Measurements from ENCODE around the gene PRKX.
"Not testable (repeated sequence)": the region's sequence is repeated elsewhere in the genome, so short reads cannot be mapped to it uniquely, and the experiment has no call there.

PRKX gene

DNA sequence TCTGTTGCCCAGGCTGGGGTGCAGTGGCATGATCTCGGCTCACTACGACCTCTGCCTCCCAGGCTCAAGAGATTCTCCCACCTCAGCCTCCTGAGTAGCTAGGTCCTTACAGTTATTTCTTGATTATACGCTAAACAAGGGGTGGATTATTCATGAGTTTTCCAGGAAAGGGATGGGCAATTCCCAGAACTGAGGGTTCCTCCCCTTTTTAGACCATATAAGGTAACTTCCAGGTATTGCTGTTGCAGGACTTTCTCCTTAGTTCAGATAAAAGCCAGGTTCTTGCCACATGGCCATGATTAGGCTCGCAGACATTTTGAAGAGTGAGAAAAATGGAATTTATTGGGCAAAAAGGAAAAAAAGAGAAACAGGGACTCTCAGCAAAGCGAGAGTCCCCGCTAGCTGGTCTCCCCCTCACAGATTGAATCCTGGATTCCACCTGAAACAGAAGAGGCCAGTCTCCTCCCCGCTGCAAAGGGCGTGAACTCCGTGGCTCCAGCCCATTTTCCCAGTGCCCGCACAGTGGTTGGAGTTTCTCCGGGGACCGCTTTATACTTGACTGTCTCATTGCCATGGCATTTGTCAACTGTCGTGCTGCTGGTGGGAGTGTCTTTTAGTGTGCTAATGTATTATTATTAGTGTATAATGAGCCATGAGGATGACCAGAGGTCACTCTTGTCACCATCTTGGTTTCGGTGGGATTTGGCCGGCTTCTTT, 19.0 kb upstream of the PRKX start:
- H3K36me3 ChIP-seq (ENCODE audit: control insufficient read depth, insufficient read depth, low read length); H3K27me3 ChIP-seq (ENCODE audit: control insufficient read depth, insufficient read depth, low read length); H3K27ac ChIP-seq (ENCODE audit: low read length); H3K9me3 ChIP-seq (ENCODE audit: control insufficient read depth, insufficient read depth, low read length); DNase-seq (ENCODE audit: low read depth, low spot score); H3K4me1 ChIP-seq (ENCODE audit: control insufficient read depth, insufficient read depth, low read length); H3K4me3 ChIP-seq (ENCODE audit: low read length): not testable (repeated sequence)
- WGBS (ENCODE audit: insufficient coverage, insufficient read length) = no CpG with 5 or more reads among the region's 15 CpGs

DNA sequence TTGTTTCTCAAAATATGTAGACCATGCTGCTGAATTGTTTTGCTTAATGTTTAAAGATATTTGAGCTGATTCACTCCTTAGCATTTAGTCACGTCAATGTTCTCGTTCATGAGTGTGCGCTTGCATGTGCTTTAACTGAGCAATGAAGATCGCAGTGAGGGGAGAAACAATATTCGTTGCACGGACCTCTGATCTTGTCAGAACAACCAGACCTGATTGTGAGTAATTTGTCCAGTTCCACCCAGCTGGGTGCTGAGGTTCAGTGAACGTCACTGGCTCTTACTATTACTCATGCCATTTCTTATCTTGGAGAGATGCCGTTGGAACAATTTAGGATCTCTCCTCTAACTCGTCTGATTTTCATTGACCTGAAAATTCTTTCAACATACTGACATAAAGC, 15.0 kb upstream of the PRKX start:
- H3K9me3 ChIP-seq (ENCODE audit: control insufficient read depth, insufficient read depth, low read length) = no peaks in the 10 kb centered on the region
- no peak overlapping the region for H3K4me3 ChIP-seq (ENCODE audit: low read length)
- H3K36me3 ChIP-seq (ENCODE audit: control insufficient read depth, insufficient read depth, low read length) = no peaks in the 10 kb centered on the region
- H3K27me3 ChIP-seq (ENCODE audit: control insufficient read depth, insufficient read depth, low read length) = no peaks in the 10 kb centered on the region
- H3K27ac ChIP-seq (ENCODE audit: low read length) = no peak overlapping the region
- no CpG with 5 or more reads among the region's 9 CpGs for WGBS (ENCODE audit: insufficient coverage, insufficient read length)
- no peak for DNase-seq (ENCODE audit: low read depth, low spot score)
- no peaks in the 10 kb centered on the region for H3K4me1 ChIP-seq (ENCODE audit: control insufficient read depth, insufficient read depth, low read length)

DNA sequence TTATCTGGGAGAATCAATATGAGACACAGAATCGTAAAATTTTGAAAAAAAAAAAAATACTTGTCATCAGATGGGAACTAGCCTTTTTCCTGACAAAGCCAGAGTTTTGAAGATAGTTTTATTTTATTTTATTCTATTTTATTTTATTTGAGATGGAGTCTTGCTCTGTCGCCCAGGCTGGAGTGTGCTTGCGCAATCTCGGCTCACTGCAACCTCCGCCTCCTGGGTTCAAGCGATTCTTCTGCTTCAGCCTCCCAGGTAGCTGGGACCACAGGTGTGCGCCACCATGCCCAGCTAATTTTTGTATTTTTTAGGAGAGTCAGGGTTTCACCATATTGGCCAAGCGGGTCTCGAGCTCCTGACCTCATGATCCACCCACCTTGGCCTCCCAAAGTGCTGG, 10.0 kb upstream of the PRKX start:
- not testable (repeated sequence) for H3K36me3 ChIP-seq (ENCODE audit: control insufficient read depth, insufficient read depth, low read length); DNase-seq (ENCODE audit: low read depth, low spot score); H3K27me3 ChIP-seq (ENCODE audit: control insufficient read depth, insufficient read depth, low read length); H3K4me1 ChIP-seq (ENCODE audit: control insufficient read depth, insufficient read depth, low read length); H3K4me3 ChIP-seq (ENCODE audit: low read length); H3K9me3 ChIP-seq (ENCODE audit: control insufficient read depth, insufficient read depth, low read length); H3K27ac ChIP-seq (ENCODE audit: low read length)
- no CpG with 5 or more reads among the region's 9 CpGs for WGBS (ENCODE audit: insufficient coverage, insufficient read length)

DNA sequence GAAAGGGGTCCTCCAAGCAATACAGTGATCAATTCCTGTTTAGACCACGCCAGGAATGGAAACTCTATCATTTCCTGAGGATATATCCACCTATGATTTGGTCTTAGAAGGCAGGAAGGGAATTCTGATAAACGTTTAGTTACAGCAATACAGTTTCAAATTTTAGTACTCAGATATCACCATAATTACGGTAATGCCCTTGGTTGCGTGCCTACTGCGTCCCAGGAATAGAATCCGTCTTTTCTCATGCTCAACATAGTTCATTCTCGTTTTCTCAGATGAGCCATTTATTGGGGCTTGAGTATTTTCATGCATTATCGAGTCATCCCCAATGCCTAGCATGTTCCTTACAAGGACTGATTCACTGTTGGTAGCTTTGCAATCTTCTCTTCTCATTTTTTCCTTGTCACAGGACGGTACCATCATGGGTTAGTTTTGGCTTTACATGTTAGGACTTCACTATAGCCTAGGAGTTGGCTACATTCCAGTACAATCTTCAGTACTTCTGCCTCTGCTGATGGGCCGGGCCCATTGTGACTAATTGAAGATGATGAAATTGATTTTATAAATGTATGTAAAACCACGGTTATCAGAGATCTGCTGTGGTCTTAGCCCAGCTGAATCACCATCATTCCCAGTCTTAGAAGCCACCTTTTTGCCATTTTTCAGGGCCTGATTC, 4.4 kb upstream of the PRKX start:
- no CpG with 5 or more reads among the region's 11 CpGs for WGBS (ENCODE audit: insufficient coverage, insufficient read length)

DNA sequence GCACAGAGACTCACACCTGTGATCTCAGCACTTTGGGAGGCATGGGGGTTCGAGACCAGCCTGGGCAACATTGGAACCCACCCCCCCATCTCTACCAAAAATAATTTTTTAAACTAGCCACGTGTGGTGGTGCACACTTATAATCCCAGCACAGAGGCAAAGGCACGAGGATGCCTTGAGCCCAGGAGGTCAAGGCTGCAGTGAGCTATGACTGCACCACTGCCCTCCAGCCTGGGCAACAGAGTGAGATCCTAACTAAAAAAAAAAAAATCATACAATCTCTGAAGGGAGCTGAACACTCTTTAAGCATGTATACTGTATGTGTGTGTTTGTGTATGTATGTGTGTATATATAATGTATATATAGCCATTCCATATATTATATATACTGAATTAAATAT, 2.5 kb upstream of the PRKX start:
- H3K27me3 ChIP-seq (ENCODE audit: control insufficient read depth, insufficient read depth, low read length) = no peaks in the 10 kb centered on the region
- H3K4me3 ChIP-seq (ENCODE audit: low read length) = no peak overlapping the region
- no peak overlapping the region for H3K27ac ChIP-seq (ENCODE audit: low read length)
- no peaks in the 10 kb centered on the region for H3K9me3 ChIP-seq (ENCODE audit: control insufficient read depth, insufficient read depth, low read length)
- H3K36me3 ChIP-seq (ENCODE audit: control insufficient read depth, insufficient read depth, low read length) = no peaks in the 10 kb centered on the region
- H3K4me1 ChIP-seq (ENCODE audit: control insufficient read depth, insufficient read depth, low read length) = no peaks in the 10 kb centered on the region
- WGBS (ENCODE audit: insufficient coverage, insufficient read length) = no CpG with 5 or more reads among the region's 3 CpGs
- no peak for DNase-seq (ENCODE audit: low read depth, low spot score)

More for the DNA sequence above, 4.4 kb upstream of the PRKX start:
- no peak overlapping the region for H3K27ac ChIP-seq (ENCODE audit: low read length)
- no peak for DNase-seq (ENCODE audit: low read depth, low spot score)
- H3K4me3 ChIP-seq (ENCODE audit: low read length) = no peak overlapping the region
- no peaks in the 10 kb centered on the region for H3K4me1 ChIP-seq (ENCODE audit: control insufficient read depth, insufficient read depth, low read length)
- H3K9me3 ChIP-seq (ENCODE audit: control insufficient read depth, insufficient read depth, low read length) = no peaks in the 10 kb centered on the region
- H3K27me3 ChIP-seq (ENCODE audit: control insufficient read depth, insufficient read depth, low read length) = no peaks in the 10 kb centered on the region
- no peaks in the 10 kb centered on the region for H3K36me3 ChIP-seq (ENCODE audit: control insufficient read depth, insufficient read depth, low read length)

DNA sequence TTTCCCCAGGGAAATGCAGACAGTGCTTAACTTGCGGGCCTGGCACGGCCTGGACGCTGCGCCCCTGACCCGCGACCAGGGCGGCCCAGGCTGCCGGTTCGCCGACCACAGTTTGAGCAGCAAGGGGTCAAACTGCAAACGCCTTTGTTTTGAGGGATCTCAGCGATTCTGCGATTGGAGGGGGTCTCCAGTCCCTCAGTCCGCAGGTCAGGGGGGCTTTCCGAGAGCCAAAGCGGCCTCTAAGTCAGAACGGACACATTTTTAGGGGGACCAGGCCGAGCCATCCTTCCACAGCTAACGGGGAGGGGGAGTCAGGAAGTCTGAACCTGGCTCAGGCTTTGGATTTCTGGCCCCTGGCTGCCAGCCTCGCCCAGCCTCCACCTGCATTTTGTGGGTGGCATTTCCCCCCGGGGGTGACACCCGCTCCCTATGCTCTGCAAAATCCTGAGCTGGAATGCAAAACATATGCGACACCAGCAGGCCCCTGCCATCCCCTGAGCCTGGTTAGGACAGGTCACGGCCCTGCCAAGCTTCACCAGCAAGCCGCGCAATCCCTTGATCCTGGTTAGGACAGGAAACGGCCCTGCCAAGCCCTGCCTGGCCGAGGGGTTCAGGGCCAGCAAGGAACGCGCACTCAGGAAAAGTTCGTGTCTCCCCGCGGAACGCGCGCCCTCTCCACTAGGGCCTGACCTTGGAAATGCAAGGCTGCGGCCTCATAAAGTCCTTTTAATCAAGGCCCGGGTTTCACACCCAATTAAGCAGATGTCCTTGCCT, 1.4 kb upstream of the PRKX start:
- H3K4me1 ChIP-seq (ENCODE audit: control insufficient read depth, insufficient read depth, low read length); DNase-seq (ENCODE audit: low read depth, low spot score); H3K27me3 ChIP-seq (ENCODE audit: control insufficient read depth, insufficient read depth, low read length); H3K27ac ChIP-seq (ENCODE audit: low read length); H3K36me3 ChIP-seq (ENCODE audit: control insufficient read depth, insufficient read depth, low read length); H3K9me3 ChIP-seq (ENCODE audit: control insufficient read depth, insufficient read depth, low read length): not testable (repeated sequence)
- peak overlapping the region; percentile 15; the same call in 1 of the 2 replicates for H3K4me3 ChIP-seq (ENCODE audit: low read length)
- no CpG with 5 or more reads among the region's 38 CpGs for WGBS (ENCODE audit: insufficient coverage, insufficient read length)

DNA sequence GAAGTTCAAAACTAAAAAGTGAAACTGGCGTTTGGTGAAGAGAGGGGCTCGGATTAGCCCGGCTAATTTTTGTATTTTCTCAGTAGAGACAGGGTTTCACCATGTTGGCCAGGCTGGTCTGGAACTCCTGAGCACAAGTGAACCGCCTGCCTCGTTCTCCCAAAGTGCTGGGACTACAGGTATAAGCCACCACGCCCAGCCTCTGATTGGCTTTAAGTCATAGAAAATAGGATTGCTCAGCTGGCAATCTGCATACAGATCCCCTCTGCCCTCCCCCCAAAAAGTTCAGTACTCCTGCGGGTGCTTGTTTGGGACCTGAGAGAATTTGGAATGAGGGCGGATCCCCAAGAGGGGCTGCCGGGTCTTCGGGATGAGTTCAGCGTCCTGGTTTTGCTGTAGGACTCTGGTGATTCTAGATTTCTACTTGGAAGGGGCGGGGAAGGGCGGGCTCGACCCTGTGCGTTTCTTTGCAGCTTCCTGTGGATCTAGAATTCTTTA, 537 bp upstream of the PRKX start:
- Histone ChIP-seq H3K27ac (ENCODE audit: low read length) (no peak overlapping the region), H3K36me3 (ENCODE audit: control insufficient read depth, insufficient read depth, low read length) (no peaks in the 10 kb centered on the region), H3K9me3 (ENCODE audit: control insufficient read depth, insufficient read depth, low read length) (no peaks in the 10 kb centered on the region), H3K27me3 (ENCODE audit: control insufficient read depth, insufficient read depth, low read length) (no peaks in the 10 kb centered on the region), H3K4me3 (ENCODE audit: low read length) (peak overlapping the region; percentile 88; the same call in 1 of the 2 replicates), H3K4me1 (ENCODE audit: control insufficient read depth, insufficient read depth, low read length) (no peaks in the 10 kb centered on the region)
- DNase-seq (ENCODE audit: low read depth, low spot score) = no peak
- WGBS (ENCODE audit: insufficient coverage, insufficient read length) = no CpG with 5 or more reads among the region's 15 CpGs

DNA sequence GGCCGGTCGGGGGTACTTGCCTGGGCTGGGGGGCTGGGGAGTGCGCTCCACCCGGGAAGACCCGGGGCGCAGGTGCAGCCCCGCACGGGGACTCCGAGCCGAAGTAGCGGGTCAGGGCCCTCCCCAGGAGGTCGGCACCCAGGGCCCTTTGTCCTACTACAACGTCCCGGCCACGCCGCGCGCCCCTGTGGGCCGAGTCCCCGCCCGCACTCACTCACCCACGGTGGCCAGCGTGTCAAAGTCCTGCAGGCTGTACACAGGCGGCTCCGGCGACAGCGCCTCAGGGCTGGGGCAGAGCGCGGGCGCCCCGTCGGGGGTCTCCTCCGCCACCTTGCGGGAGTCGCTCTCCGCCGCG, 602 bp downstream of the PRKX start:
- Histone ChIP-seq H3K4me1 (ENCODE audit: control insufficient read depth, insufficient read depth, low read length) (no peaks in the 10 kb centered on the region), H3K9me3 (ENCODE audit: control insufficient read depth, insufficient read depth, low read length) (no peaks in the 10 kb centered on the region)

DNA sequence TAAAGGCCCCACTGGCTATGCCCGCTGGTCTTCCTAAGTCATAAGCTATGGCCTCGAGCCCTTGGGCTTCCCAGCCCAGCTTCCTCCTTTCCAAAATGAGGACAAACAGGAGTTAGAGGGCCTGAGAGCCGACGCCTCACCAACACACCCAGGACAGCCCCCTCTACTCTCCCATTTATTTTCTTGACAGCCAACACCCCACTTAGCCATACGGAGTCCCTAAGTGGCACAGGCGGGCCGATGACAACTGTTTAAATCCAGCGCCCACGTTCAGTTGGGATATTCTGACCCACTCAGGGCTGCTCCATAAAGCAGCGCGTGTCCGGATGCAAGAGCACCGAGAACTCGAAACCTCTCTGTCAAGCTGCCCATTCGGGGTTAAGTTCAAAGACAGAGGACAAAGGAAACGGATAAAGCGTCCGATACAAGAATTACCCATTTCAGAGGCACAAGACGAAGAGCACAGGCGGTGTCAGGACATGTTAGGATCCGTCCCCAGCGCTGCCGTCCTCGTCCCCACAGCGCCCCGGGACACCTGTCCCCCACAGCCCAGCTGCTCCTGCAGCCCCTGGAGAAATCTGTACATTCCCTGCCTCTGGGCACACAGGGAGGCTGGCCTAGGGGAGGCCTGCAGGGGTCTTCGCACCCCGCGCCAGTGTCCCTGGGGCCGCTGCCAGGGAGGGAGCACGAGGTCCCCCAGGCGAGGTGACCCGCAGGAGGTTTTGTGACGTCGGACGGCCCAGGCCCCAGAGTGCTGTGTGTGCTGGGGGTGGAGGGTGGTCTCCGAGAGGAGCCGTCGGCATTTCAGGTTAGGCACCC, 1.2 kb downstream of the PRKX start:
- peak overlapping the region; percentile 88; the same call in 1 of the 2 replicates for H3K4me3 ChIP-seq (ENCODE audit: low read length)
- no peaks in the 10 kb centered on the region for H3K27me3 ChIP-seq (ENCODE audit: control insufficient read depth, insufficient read depth, low read length)
- DNase-seq (ENCODE audit: low read depth, low spot score) = no peak
- WGBS (ENCODE audit: insufficient coverage, insufficient read length) = no CpG with 5 or more reads among the region's 39 CpGs
- H3K27ac ChIP-seq (ENCODE audit: low read length) = no peak overlapping the region
- no peaks in the 10 kb centered on the region for H3K9me3 ChIP-seq (ENCODE audit: control insufficient read depth, insufficient read depth, low read length)
- no peaks in the 10 kb centered on the region for H3K36me3 ChIP-seq (ENCODE audit: control insufficient read depth, insufficient read depth, low read length)
- no peaks in the 10 kb centered on the region for H3K4me1 ChIP-seq (ENCODE audit: control insufficient read depth, insufficient read depth, low read length)

More for the DNA sequence above, 602 bp downstream of the PRKX start:
- Histone ChIP-seq H3K27me3 (ENCODE audit: control insufficient read depth, insufficient read depth, low read length) (no peaks in the 10 kb centered on the region), H3K27ac (ENCODE audit: low read length) (no peak overlapping the region), H3K4me3 (ENCODE audit: low read length) (peak overlapping the region; percentile 88), H3K36me3 (ENCODE audit: control insufficient read depth, insufficient read depth, low read length) (no peaks in the 10 kb centered on the region)
- DNase-seq (ENCODE audit: low read depth, low spot score) = no peak
- no CpG with 5 or more reads among the region's 38 CpGs for WGBS (ENCODE audit: insufficient coverage, insufficient read length)
